ENCODE measurements around the gene MAP1LC3A. TPM values are rescaled to one million over a fixed set of nuclear protein-coding genes. Genes with fewer than 3 reads are reported as not detected.
"Not testable (repeated sequence)": the region's sequence is repeated elsewhere in the genome, so short reads cannot be mapped to it uniquely, and the experiment has no call there.

Gene MAP1LC3A
- total RNA-seq, 2 experiments from 2014 or later, result 0.92 to 1.0 TPM

GRCh38 chr20:34516247-34517113, 42.0 kb upstream of the MAP1LC3A start, which contains the start of gene DYNLRB1:
TSS of gene DYNLRB1 (plus strand) at chr20:34516422. CDS start at chr20:34516459, 37 bp downstream.
- Mint-ChIP-seq H3K9me3 (no peaks in the 10 kb centered on the region), H3K36me3 (ENCODE audit: low read depth) (peaks cover 6% of the 10 kb centered on the region), H3K4me1 (ENCODE audit: low read depth) (peaks cover 48% of the 10 kb centered on the region), H3K27me3 (no peaks in the 10 kb centered on the region), H3K4me3 (peak within 1 kb of the TSS; percentile 98), H3K27ac (peak within 1 kb of the TSS; percentile 96)
- intact Hi-C loops (cut with micrococcal nuclease), result loop anchor here (5.0 kb wide), 1 partner anchor 214 kb away; the partner anchor contains the start of gene AHCY
- DNase-seq (peak; percentile 98), ATAC-seq (peak; percentile 82)
- ChIA-PET CTCF (interaction anchor here (0.9 to 6.2 kb wide), 12 partner anchors 14 to 253 kb away, joined by 3 to 114 read pairs (median 6); no protein-coding TSS in a partner anchor), POLR2A (interaction anchor here (0.6 to 3.0 kb wide), 18 partner anchors 10 to 356 kb away, joined by 3 to 14 read pairs (median 4); partner anchors contain the start of genes AHCY, GGT7, ITCH and TP53INP2)
- TF ChIP-seq CTCF (IDR thresholded peaks at IDR 0.05), result no peak

- H3K27me3 Mint-ChIP-seq, result no peaks in the 10 kb centered on the region
- H3K4me1 Mint-ChIP-seq (ENCODE audit: low read depth), result peaks cover 52% of the 10 kb centered on the region
- ATAC-seq, result no peak
These were observed 41.4 kb upstream of the MAP1LC3A start for GRCh38 chr20:34517114-34517505.

GRCh38 chr20:34518863-34519262, 39.7 kb upstream of the MAP1LC3A start:
- DNase-seq; H3K27ac Mint-ChIP-seq; POLR2A ChIA-PET; H3K9me3 Mint-ChIP-seq; H3K27me3 Mint-ChIP-seq; ATAC-seq; H3K4me3 Mint-ChIP-seq; H3K36me3 Mint-ChIP-seq (ENCODE audit: low read depth): not testable (repeated sequence)
- H3K4me1 Mint-ChIP-seq (ENCODE audit: low read depth), result peaks cover 52% of the 10 kb centered on the region
- CTCF ChIA-PET, result interaction anchor here (6.2 kb wide), 1 partner anchor 206 kb away, joined by 114 read pairs; no protein-coding TSS in a partner anchor
- intact Hi-C loops (cut with micrococcal nuclease), result loop anchor here (5.0 kb wide), 1 partner anchor 217 kb away; the partner anchor contains the start of gene AHCY

More at GRCh38 chr20:34517114-34517505, 41.4 kb upstream of the MAP1LC3A start:
- intact Hi-C loops (cut with micrococcal nuclease), result loop anchor here (5.0 kb wide), 1 partner anchor 215 kb away; the partner anchor contains the start of gene AHCY
- Mint-ChIP-seq H3K4me3 (peak overlapping the region; percentile 98), H3K27ac (peak overlapping the region; percentile 96), H3K9me3 (no peaks in the 10 kb centered on the region), H3K36me3 (ENCODE audit: low read depth) (peaks cover 6% of the 10 kb centered on the region)
- DNase-seq, result no peak
- CTCF ChIA-PET, result interaction anchor here (0.9 to 6.2 kb wide), 10 partner anchors 13 to 252 kb away, joined by 3 to 114 read pairs (median 8); no protein-coding TSS in a partner anchor
- TF ChIP-seq CTCF (IDR thresholded peaks at IDR 0.05), result no peak
- POLR2A ChIA-PET, result interaction anchor here (0.6 to 3.0 kb wide), 14 partner anchors 9 to 355 kb away, joined by 3 to 14 read pairs (median 4); partner anchors contain the start of genes AHCY and GGT7

- intact Hi-C loops (cut with micrococcal nuclease), result loop anchor here (5.0 kb wide), 1 partner anchor 218 kb away; the partner anchor contains the start of gene AHCY
- ATAC-seq; H3K9me3 Mint-ChIP-seq; H3K4me3 Mint-ChIP-seq; DNase-seq; H3K36me3 Mint-ChIP-seq (ENCODE audit: low read depth); H3K27me3 Mint-ChIP-seq; H3K27ac Mint-ChIP-seq; POLR2A ChIA-PET: not testable (repeated sequence)
- H3K4me1 Mint-ChIP-seq (ENCODE audit: low read depth), result peaks cover 50% of the 10 kb centered on the region
- CTCF ChIA-PET, result interaction anchor here (7.5 kb wide), 1 partner anchor 205 kb away, joined by 100 read pairs; no protein-coding TSS in a partner anchor
These were observed 38.7 kb upstream of the MAP1LC3A start for GRCh38 chr20:34519841-34520240.

GRCh38 chr20:34522969-34523871, 35.3 kb upstream of the MAP1LC3A start:
- no peak overlapping the region for H3K27ac Mint-ChIP-seq
- peak; percentile 55 for TF ChIP-seq CTCF (IDR thresholded peaks at IDR 0.05)
- H3K9me3 Mint-ChIP-seq, result no peaks in the 10 kb centered on the region
- POLR2A ChIA-PET, result interaction anchor here (1.0 kb wide), 2 partner anchors 210 to 220 kb away, joined by 4 read pairs; partner anchors contain the start of gene AHCY
- intact Hi-C loops (cut with micrococcal nuclease), result no loop called here
- CTCF ChIA-PET, result interaction anchor here (0.6 to 7.5 kb wide), 22 partner anchors 8 to 246 kb away, joined by 3 to 100 read pairs (median 4); partner anchors contain the start of genes AHCY and ITCH
- H3K36me3 Mint-ChIP-seq (ENCODE audit: low read depth), result peaks cover 11% of the 10 kb centered on the region
- peak; percentile 72 for DNase-seq
- peaks cover 40% of the 10 kb centered on the region for H3K4me1 Mint-ChIP-seq (ENCODE audit: low read depth)
- no peaks in the 10 kb centered on the region for H3K27me3 Mint-ChIP-seq
- ATAC-seq, result peak; percentile 71
- no peak overlapping the region for H3K4me3 Mint-ChIP-seq

All from activated CD8-positive, alpha-beta T cell treated with anti-CD3 and anti-CD28 coated beads for 36 hours (primary cell).